M059J (cell line): ENCODE data around the gene ATP13A2. TPM values are rescaled to one million over a fixed set of nuclear protein-coding genes. Genes with fewer than 3 reads are reported as not detected.

Source experiments
- DNase-seq: peaks from one replicate; pipeline ENCODE4 v3.0.0-alpha.2; 2012; ENCODE audit warnings: low read depth
- total RNA-seq: library from RNA; depleted of rRNA; stranded (reverse); fragments of >200 nt; shearing (Covaris generic); gene quantifications from 2 replicates; pipeline ENCODE4 v1.2.3, GENCODE V29; 2014

ATP13A2 gene
- total RNA-seq, 1 experiment from 2014 or later, result 36.3 TPM

DNA sequence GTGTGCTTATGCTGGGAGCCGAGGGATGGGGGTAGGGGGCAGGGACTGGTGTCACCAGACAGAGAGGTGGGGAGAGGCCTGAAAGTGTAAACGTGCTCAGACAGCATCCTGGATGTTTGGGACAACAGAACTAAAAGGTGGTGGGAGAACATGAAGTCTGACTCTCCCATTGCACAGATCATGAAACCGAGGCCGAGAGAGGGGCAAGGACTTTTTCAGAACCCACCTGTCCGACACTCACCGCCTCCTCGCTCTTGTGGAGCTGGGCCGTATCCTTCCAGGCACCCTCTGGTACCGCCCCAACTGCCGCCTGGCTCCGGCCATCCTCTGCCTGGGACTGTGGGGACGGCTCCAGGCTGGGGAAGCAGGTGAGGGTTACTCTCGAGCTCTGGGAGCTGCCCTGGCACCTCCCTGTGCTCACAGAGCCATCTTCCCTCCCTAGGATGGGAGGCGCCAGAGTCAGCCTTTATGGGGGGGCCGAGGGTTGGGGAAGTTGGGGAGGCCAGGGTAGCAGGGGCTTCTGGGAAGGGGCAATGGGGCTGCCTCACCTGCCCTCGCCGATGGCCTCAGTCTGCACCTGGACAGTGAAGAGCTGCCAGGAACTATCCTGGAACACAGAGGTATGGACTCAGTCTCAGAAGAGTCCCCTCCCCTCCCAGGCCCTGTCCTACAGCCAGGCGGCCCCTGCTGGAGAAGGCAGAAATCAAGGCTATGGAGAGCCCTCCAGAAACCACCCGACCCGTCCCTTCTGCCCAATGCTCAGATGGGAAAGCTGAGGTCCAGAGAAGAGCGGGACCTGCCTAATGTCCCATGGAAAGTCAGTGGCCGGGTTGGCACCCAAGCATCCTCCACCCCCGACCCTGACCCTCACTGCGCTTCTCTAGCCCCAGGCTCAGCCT is 7.0 kb downstream of the ATP13A2 start:
- peak; percentile 32 for DNase-seq

- no peak for DNase-seq
Measured at GRCh38 chr1:17002524-17002902, 9.2 kb downstream of the ATP13A2 start.

GRCh38 chr1:17001760-17002523 is 9.8 kb downstream of the ATP13A2 start:
- no peak for DNase-seq

GRCh38 chr1:16999863-17000262 is 11.9 kb downstream of the ATP13A2 start:
- DNase-seq, result no peak

GRCh38 chr1:16998589-16998988 is 13.1 kb downstream of the ATP13A2 start:
- DNase-seq, result no peak

DNA sequence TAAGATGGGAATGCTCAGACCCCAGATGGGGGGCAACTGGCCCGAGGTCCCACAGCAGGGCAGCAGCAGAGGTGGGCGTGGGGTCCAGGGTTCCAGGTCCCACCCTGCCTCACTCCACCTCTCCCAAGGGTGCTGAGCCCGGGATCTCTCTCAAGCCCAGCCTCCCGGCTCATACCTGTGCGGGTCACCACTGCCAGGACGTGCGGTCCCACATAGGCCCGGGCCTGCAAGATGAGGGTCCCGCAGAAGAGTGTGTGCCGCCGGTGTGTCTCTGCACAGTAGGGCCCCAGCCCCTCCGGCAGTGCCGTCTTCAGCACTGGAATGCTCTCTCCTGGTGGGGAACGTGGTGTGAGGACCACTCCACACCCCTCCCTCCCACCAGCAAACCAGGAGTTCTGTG is 14.9 kb downstream of the ATP13A2 start:
- DNase-seq, result no peak

DNA sequence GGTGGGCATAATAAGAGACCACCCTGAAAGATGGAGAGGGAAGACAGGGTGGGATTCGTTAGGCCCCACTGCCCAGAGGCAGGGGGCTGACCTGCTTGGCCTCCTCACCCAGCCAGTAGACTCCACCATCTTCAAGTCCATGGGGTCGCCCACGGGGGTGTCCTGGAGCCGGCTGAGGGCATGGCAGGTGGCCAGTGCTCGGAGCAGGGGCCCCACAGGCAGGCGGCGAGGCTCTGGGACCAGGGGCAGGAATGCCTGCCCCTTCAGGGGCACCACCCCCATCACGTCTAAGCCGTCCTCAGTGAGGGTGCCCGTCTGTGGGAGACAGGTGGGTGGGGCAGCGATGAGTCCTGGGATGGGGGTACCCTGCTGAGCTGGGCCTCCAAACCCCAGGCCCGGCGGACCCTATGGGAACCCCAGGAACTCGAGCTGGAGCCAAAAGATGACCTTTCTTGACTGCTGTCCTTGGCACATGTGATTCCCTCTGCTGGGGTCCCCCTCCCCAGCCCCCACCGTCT is 18.1 kb downstream of the ATP13A2 start:
- no peak for DNase-seq

GRCh38 chr1:16992675-16993074 is 19.1 kb downstream of the ATP13A2 start:
- DNase-seq, result no peak

DNA sequence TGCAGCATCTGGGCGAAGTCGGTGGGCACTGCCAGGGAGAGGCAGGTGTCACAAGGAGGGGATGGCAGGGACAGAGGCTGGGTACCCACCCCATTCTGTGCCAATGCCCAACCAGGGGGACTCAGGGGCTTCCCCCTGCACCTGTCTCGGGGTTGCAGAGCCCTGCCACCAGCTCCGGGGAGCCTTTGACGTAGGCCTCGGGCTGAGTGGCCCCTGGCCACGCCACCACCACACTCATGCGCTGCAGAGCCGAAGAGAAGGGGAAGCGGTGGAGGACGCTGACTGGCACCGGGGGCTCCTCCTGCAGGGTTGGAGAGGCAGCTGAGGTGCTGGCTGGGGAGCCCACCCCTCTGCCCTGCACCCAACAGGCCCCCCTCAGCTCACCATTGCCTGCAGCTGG is 19.6 kb downstream of the ATP13A2 start:
- DNase-seq, result no peak

GRCh38 chr1:16991571-16991970 is 20.2 kb downstream of the ATP13A2 start:
- DNase-seq, result no peak

GRCh38 chr1:16989676-16990391 is 21.9 kb downstream of the ATP13A2 start:
- DNase-seq, result no peak

DNA sequence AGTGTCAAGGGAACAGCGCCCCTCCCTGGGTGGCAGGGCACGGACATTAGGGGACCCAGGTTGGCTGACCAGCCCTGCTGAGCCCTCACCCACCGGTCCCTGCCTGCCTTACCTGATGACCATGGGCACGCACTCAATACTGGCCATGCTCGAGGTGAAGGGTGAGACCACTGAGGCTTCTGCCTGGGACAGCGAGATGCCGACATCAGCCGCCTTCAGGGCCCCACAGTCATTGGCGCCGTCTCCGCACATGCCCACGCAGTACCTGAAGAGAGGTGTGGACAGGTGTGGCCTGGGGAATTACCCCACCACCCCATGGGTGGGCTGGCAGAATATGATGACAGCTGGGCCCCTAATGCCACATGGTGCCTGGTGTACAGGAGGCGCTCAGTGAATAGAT is 23.5 kb downstream of the ATP13A2 start:
- no peak for DNase-seq

DNA sequence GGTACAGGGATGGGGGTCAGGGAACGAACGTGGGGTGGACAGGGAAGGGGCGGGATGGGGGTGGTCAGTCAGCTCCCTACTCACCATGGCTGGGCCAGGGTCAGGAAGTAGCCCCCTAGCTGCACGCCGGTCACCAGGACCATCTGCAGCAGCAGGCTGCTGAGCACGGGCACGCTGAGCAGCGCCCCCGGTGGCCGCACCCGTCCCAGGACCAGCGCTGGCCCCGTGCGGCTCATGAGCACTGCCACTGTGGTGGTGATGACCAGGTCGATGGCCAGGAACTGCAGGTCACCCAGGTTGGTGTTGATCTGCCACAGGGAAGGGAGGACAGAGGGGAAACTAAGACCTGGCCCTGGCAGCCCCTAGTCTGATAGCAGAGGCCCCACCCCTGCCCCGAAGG is 24.8 kb downstream of the ATP13A2 start:
- DNase-seq, result no peak

- no peak for DNase-seq
Measured at GRCh38 chr1:16986560-16986959, 25.2 kb downstream of the ATP13A2 start.

DNA sequence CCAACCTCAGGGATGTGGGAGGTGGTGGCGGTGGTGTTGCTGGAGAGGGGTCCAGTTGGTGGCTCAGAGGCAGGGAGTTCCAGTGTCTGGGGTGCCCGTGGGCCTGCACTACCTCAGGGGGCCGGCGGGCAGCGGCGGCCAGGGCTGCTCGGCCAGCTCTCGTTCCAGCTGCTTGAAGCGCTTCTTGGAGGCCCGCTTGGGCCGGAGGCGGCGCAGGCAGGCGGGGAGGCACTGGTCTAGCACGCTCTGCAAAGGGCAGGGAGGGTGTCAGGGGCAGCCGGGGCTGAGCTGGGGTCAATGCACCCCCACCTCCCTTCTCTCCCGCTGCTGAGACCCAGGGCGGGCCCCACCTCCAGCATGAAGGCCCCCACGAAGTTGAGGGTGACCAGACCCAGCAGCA is 25.6 kb downstream of the ATP13A2 start:
- no peak for DNase-seq

- peak; percentile 87 for DNase-seq
Measured at GRCh38 chr1:16984717-16985116, 27.0 kb downstream of the ATP13A2 start.

DNA sequence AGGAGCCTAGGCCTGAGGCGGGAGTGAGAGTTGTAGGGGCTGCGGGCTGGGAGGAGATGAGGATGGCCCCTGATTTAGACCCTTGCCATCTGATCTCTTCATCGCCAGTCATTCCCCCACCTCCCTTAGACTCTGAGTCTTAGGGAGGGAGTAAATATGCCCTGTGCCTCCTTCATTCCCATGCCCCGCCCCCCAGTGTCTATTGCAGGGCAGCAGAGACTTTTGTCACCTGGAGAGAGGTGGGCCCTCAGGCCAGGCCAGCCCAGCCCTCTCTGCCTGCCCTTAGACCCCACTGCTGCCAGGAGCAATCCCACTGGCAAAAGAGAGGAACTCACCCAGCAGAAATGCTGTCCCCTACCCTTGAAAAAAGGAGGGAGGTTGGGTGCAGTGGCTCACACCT is 28.1 kb downstream of the ATP13A2 start:
- no peak for DNase-seq

DNA sequence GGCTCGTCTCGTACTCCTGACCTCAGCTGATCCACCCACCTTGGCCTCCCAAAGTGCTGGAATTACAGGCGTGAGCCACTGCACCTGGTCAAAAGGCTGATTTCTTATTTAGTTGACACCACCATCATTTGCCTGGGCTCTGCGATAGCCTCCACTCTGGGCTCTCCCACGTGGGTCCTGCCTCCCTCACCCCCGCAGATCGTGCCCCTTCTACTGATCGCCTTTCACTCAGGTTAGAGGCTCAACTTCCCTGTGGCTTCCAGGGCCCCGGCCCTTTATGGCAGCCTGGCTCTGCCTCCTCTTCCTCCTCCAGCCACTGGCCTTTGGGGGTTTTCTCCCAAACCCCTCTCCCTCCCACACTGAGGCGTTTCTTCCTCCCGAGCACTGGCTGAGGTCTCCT is 28.8 kb downstream of the ATP13A2 start:
- no peak for DNase-seq

GRCh38 chr1:16981269-16981849 is 30.4 kb downstream of the ATP13A2 start:
- peak; percentile 91 for DNase-seq

DNA sequence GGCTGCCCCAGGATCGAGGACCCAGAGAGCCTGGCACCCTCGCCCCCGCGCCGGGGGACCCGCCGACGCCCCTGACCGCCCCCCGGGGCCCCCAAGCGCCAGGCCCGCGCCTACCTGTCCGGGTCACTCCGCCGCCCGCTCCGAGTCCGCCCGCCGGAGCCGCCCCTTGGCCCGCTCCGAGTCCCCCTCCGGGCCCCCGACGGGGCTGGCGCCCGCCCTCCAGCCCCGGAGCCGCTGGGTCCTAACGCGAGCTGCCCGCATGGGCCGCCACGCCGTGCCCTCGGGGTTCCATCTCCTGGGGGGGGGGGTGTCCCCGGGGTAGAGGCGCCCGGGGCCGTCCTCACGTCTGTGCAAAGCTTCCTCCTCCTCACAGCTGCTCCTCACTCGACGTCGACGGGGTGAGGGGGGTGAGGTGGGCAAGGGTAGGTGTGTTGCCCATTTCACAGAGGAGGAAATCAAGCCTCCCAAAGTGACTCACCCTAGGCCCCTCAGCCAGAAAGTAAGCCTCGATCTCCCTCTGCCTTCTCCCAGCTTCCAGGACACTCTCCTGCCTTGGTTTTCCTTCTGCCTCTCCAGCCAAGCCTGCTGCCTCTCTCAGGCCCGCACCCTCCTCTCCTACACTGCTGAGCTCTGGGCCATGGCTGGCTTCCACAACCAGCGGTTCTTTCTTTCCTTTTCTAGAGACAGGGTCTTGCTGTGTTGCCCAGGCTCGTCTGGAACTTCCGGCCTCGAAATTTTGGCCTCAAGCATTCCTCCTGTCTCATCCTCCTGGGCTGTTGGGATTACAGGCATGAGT is 31.1 kb downstream of the ATP13A2 start, which contains the start of gene MFAP2:
Gene MFAP2 (minus strand): TSS at position 148 of the 796 bp plus-strand sequence. CDS start 2,347 bp downstream, outside the sequence.
- peak; percentile 39 for DNase-seq
